ENCODE measurements around the gene MSANTD1.

GRCh38 chr4:3269991-3270611 is 21.1 kb downstream of the MSANTD1 start:
- TF ChIP-seq, protein P1, sequence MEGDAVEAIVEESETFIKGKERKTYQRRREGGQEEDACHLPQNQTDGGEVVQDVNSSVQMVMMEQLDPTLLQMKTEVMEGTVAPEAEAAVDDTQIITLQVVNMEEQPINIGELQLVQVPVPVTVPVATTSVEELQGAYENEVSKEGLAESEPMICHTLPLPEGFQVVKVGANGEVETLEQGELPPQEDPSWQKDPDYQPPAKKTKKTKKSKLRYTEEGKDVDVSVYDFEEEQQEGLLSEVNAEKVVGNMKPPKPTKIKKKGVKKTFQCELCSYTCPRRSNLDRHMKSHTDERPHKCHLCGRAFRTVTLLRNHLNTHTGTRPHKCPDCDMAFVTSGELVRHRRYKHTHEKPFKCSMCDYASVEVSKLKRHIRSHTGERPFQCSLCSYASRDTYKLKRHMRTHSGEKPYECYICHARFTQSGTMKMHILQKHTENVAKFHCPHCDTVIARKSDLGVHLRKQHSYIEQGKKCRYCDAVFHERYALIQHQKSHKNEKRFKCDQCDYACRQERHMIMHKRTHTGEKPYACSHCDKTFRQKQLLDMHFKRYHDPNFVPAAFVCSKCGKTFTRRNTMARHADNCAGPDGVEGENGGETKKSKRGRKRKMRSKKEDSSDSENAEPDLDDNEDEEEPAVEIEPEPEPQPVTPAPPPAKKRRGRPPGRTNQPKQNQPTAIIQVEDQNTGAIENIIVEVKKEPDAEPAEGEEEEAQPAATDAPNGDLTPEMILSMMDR (IDR thresholded peaks at IDR 0.05; ENCODE audit: poor library complexity, severe bottlenecking): no peak
- TF ChIP-seq RAD21 (conservative IDR thresholded peaks at IDR 0.05): no peak

Data from neural cell (in vitro differentiated cells).